Measurements from ENCODE around the gene TACC3.

Gene TACC3

GRCh38 chr4:1723131-1723801, 1.9 kb downstream of the TACC3 start:
- peak; percentile 31 for DNase-seq (ENCODE audit: low read depth)

DNA sequence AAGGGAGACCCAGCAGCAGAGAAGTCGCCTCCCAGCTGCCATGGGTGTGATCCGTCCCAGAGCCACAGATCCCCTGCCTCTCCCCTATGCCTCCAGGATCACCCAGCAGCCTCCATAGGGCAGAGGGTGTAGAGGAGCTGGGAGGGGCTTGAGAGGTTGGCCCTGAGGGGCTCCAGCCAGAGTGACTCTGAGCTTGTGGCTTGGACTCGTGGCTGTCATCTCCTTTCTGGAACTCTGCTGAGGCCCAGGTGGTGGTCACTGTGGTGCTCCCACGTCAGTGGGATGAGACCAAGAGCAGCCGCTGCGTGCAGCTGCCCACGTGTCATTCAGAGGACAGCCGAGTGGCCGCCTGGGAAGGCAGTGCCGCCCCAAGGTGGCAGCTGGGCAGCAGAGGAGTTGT, 4.2 kb downstream of the TACC3 start:
- no peak for DNase-seq (ENCODE audit: low read depth)

GRCh38 chr4:1726146-1726934, 5.0 kb downstream of the TACC3 start:
- peak; percentile 82 for DNase-seq (ENCODE audit: low read depth)

DNA sequence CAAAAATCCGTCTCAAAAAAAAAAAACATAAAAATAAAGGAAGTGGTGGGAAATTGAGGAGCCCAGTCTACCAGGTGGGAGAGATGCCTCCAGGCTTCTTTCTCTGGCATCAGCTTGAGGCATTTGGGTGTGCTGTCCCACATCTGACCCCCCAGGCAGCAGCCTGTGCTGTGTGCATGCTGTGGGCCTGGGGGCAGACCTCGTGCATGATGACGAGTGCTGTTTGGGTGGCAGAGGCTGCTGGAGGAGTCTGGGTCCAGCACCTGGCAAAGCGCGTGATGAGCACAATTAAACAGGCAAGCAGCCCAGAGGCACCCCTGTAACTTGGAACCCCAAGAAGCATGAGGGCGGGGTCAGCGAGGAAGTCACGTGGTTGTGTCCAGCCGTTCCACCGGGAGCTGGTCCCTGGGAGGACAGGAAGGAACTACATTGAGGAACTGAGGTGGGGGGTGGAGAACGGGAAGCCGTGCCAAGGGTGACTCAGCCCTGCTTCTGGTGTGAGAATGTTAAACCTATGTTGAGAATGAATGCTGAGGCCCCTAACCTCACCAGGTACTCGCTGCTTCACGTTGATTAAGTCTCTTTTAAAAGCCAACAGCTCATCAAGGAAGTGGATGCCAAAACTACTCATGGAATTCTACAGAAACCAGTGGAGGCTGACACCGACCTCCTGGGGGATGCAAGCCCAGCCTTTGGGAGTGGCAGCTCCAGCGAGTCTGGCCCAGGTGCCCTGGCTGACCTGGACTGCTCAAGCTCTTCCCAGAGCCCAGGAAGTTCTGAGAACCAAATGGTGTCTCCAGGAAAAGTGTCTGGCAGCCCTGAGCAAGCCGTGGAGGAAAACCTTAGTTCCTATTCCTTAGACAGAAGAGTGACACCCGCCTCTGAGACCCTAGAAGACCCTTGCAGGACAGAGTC, 6.1 kb downstream of the TACC3 start:
- DNase-seq (ENCODE audit: low read depth): no peak

DNA sequence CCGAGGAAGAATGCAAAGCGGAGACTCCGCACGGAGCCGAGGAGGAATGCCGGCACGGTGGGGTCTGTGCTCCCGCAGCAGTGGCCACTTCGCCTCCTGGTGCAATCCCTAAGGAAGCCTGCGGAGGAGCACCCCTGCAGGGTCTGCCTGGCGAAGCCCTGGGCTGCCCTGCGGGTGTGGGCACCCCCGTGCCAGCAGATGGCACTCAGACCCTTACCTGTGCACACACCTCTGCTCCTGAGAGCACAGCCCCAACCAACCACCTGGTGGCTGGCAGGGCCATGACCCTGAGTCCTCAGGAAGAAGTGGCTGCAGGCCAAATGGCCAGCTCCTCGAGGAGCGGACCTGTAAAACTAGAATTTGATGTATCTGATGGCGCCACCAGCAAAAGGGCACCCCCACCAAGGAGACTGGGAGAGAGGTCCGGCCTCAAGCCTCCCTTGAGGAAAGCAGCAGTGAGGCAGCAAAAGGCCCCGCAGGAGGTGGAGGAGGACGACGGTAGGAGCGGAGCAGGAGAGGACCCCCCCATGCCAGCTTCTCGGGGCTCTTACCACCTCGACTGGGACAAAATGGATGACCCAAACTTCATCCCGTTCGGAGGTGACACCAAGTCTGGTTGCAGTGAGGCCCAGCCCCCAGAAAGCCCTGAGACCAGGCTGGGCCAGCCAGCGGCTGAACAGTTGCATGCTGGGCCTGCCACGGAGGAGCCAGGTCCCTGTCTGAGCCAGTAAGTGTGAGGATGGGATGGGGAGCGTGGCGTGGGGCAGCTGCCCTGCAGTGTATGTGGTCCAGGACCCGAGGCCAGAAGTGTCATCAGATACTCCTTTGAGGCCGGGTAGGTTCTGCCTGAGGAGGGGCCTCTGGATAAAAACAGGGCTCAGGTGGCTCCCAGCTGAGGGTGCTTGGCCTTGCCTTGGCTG, 7.0 kb downstream of the TACC3 start:
- no peak for DNase-seq (ENCODE audit: low read depth)

DNA sequence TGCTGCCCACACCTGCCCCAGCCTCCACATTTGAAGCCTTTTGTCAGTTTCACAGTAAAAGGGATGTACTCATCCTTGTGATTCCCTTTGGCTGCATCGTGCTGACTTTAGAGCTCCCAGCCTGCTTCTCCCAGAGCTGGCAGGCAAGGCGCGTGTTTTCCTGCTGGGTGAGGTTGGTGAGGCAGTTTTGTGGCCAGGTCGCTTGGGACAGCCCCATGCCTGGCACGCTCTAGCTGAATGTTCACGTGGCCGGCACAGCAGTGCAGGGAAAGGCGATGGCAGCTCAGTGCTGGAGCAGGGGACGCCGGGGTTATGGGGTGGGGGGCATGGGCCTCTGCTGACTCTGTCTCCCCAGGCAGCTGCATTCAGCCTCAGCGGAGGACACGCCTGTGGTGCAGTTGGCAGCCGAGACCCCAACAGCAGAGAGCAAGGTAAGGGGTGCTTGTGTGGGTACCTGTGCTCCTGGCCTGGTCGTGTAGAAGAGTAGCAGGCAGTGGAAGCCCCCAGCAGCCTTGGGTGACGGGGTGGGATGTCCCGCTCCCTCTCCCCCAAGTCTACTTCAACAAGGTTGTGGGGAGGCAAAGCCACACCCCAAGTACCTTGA, 9.3 kb downstream of the TACC3 start:
- DNase-seq (ENCODE audit: low read depth): no peak

DNA sequence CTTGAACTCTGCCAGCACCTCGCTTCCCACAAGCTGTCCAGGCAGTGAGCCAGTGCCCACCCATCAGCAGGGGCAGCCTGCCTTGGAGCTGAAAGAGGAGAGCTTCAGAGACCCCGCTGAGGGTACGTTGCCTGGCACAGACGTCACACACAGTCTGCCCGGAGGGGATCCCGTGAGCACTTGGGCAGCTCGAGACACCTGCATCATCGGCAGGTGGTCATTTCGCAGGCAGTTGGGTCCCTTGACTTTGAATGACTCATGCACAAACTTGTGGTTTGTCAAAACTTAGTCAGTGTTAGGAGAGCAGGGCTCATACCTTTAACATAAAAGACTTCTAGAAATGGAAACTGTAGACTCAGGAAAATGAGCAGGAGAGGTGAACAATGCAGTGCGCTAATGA, 9.9 kb downstream of the TACC3 start:
- DNase-seq (ENCODE audit: low read depth): no peak

- DNase-seq (ENCODE audit: low read depth): no peak
Measured at GRCh38 chr4:1732911-1733310, 11.6 kb downstream of the TACC3 start.

- DNase-seq (ENCODE audit: low read depth): no peak
Measured at GRCh38 chr4:1735215-1735614, 13.9 kb downstream of the TACC3 start.

- DNase-seq (ENCODE audit: low read depth): no peak
Measured at GRCh38 chr4:1736812-1737211, 15.5 kb downstream of the TACC3 start.

DNA sequence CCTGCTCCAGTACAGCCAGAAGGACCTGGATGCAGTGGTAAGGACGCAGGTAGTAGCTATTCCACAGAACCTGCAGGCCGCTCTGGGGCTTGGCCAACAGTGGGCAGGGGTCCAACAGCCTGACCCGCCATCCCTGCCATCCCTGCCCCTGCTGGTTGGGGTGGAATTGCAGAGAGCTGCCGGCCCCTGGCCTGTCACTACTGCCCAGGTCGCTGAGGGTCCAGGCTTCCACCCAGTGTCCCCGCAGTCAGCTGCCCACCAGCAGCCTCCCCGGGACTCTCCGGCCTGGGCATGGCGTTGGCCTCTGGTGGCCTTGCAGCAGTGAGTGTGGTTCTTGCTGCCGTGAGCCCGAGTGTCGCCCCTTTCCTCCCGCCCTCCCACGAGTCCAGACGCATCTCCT, 16.3 kb downstream of the TACC3 start:
- no peak for DNase-seq (ENCODE audit: low read depth)

GRCh38 chr4:1738410-1738809, 17.1 kb downstream of the TACC3 start:
- DNase-seq (ENCODE audit: low read depth): no peak

GRCh38 chr4:1739358-1739757, 18.0 kb downstream of the TACC3 start:
- no peak for DNase-seq (ENCODE audit: low read depth)

GRCh38 chr4:1740021-1740545, 18.8 kb downstream of the TACC3 start:
- no peak for DNase-seq (ENCODE audit: low read depth)

DNA sequence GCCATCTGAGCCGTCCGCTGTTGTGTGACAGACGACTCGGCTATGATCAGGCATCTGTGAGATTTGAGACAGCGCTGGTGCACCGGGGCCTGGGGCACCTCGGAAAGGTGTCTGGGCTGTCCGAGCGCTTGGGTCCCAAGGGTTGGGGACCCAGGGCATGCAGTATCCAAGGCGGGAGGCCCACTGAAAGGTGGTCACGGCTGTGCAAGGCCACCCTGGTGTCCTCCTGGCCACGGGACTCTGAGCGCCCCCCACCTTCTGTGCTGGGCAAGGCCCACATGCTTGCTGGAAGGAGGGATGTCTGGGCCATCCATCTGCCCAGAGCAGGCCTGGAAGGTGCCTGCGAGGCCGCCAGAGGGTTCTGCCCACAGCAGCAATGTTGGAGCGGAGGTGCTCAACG, 19.9 kb downstream of the TACC3 start:
- no peak for DNase-seq (ENCODE audit: low read depth)

DNA sequence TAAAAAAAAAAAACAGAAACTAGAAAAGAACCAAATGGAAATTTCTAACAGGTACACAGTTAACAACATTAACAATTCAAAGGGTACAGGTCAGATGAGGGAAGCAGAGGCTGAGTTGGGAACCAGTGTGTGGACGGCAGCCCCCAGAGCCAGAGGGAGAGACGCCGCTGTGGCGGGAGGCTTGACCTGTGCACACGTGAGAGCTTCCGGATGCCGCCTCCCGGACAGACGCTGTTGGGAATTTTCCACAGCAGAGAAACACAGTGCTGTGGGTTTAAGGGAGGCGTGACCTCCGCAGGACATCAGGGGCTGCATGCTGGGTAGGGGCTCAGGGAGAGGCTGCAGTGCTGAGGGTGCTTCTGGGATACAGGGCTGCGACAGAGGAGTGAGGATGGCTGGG, 22.2 kb downstream of the TACC3 start:
- DNase-seq (ENCODE audit: low read depth): no peak

GRCh38 chr4:1743975-1744374, 22.7 kb downstream of the TACC3 start:
- no peak for DNase-seq (ENCODE audit: low read depth)

- no peak for DNase-seq (ENCODE audit: low read depth)
Measured at GRCh38 chr4:1744552-1744951, 23.2 kb downstream of the TACC3 start.

DNA sequence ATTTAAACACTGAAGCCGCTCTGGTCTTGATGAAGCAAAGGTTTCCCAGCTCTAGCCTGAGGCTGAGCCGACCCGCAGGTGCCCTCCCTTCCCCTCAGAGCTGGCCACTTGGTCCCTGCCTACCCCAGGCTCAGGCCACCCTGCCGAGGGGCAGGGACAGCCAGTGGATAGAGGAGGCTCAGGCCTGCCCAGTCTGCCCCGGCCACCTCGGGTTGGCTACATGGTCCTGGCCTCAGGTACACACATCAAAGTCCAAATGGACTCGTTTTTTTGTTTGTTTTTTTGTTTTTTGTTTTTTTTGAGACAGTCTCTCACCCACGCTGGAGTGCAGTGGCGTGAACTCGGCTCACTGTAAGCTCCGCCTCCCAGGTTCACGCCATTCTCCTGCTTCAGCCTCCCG, 23.8 kb downstream of the TACC3 start:
- no peak for DNase-seq (ENCODE audit: low read depth)

DNA sequence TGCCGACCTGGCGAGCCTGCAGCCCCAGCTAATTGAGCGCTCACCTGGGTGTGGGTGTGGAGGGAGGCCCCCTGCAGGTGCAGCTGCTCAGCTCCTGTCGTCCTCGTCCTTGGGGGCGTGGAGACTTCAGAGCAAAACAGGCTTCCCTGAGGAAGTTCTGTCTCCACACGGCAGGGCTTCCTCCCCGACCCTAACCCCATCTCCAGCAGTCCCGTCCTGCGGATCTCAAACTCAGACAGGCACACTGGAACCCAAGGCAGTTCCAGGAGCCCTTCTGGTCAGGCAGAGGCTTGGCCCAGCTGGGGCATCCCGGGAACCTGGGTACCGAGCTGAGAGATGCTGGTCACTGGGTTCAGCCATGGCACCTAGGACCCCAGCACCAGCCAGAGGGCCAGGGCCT, 24.4 kb downstream of the TACC3 start:
- no peak for DNase-seq (ENCODE audit: low read depth)

- peak; percentile 55 for DNase-seq (ENCODE audit: low read depth)
Measured at GRCh38 chr4:1746265-1746691, 25.0 kb downstream of the TACC3 start.
